NCI-H524 (cell line): Measurements from ENCODE around the gene NADK.
"Not testable (repeated sequence)": the region's sequence is repeated elsewhere in the genome, so short reads cannot be mapped to it uniquely, and the experiment has no call there.

Experiments
- DNase-seq, 2 experiments: peaks; one replicate each; lab custom pipeline; 2025; lab: John Stamatoyannopoulos, UW

NADK gene

GRCh38 chr1:1763657-1764621 lies 14.3 kb downstream of the NADK start:
- no peak for DNase-seq

- no peak for DNase-seq
Measured at GRCh38 chr1:1761504-1762376, 16.5 kb downstream of the NADK start.

GRCh38 chr1:1760715-1761114 lies 17.6 kb downstream of the NADK start:
- no peak for DNase-seq

GRCh38 chr1:1760345-1760650 lies 18.0 kb downstream of the NADK start:
- no peak for DNase-seq

- no peak for DNase-seq
Measured at GRCh38 chr1:1759456-1760344, 18.6 kb downstream of the NADK start.

GRCh38 chr1:1758692-1759455 lies 19.4 kb downstream of the NADK start:
- DNase-seq: no peak

GRCh38 chr1:1758059-1758621 lies 20.1 kb downstream of the NADK start:
- no peak for DNase-seq

- no peak for DNase-seq
Measured at GRCh38 chr1:1757422-1758058, 20.7 kb downstream of the NADK start.

DNA sequence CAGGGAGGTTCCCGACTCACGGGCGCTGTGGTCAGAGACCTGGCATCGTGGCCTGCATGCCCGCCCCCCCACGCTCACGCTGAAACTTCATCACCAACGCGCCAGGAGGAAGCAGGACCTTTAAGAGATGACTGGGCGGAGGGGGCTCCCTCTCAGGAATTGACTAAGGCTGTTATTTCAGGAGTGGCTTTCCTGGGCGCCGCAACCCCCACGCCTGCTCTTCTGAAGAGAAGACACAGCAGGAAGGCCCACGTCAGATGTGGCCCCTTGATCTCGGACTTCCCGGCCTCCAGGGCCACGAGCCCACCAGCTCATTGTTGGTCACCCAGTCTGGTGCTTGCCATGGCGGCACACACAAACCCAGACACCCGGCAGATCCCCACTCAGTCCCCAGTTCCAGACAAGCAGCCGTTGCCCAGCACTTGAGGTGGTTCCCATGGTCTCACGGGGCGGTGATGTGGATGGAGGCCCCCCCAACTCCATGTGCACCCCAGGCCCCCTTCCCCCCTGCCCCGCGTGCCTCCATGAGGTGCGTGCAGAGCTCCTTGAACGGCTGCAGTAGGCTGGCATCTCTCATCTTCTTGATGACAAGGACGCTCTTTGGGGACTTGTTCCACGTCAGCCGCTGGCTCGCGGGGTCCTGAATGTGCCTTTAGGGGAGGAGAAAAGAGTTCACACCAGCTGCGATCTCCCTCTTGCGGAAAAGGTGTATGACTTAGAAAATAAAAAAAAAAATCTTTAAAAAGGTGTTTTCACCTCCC lies 21.4 kb downstream of the NADK start:
- no peak for DNase-seq

- DNase-seq: no peak
Measured at GRCh38 chr1:1755852-1756251, 22.4 kb downstream of the NADK start.

GRCh38 chr1:1755426-1755825 lies 22.8 kb downstream of the NADK start:
- DNase-seq: no peak

- DNase-seq: no peak
Measured at GRCh38 chr1:1754051-1754815, 24.0 kb downstream of the NADK start.

DNA sequence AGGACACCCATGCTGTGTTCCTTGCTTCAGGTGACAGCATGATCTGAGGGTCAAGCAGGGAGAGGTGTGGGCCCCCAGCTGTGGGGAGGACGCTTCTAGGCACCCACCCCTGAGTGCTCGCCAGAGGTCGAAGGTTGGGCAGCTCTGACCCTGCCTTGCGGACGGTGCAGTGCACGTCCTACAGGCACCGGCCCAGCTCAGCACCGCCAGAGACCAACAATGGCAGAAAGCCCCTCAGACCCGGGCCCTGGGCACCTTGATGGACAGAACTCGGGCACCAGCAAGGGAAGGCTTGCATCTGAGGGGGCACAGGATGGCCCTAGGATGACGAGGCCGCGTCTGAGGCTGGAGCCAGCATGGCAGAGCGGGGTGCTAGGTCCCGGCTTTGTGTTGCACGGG lies 24.7 kb downstream of the NADK start:
- DNase-seq: no peak

GRCh38 chr1:1752636-1753606 lies 25.3 kb downstream of the NADK start:
- no peak for DNase-seq

- DNase-seq: no peak
Measured at GRCh38 chr1:1752190-1752589, 26.1 kb downstream of the NADK start.

DNA sequence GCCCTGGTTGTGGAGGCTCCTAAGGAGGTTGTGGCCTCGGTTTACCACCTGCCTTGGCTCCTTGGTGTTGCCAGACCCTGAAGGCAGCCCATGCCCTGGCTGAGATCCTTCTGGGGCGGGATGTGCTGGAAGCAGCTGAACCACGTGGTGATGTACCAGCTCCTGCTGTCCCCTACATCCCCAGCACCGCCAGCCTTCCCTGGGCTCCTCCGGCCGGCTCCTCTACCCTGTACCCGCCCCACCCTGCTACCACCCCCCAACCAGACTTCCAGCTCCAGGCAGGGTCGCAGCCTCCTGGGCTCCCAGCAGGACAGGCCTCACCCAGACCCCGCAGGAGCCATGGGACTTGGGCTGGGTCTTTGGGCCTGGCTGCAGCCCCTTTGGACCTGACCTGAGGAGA lies 28.3 kb downstream of the NADK start:
- DNase-seq: not testable (repeated sequence)

DNA sequence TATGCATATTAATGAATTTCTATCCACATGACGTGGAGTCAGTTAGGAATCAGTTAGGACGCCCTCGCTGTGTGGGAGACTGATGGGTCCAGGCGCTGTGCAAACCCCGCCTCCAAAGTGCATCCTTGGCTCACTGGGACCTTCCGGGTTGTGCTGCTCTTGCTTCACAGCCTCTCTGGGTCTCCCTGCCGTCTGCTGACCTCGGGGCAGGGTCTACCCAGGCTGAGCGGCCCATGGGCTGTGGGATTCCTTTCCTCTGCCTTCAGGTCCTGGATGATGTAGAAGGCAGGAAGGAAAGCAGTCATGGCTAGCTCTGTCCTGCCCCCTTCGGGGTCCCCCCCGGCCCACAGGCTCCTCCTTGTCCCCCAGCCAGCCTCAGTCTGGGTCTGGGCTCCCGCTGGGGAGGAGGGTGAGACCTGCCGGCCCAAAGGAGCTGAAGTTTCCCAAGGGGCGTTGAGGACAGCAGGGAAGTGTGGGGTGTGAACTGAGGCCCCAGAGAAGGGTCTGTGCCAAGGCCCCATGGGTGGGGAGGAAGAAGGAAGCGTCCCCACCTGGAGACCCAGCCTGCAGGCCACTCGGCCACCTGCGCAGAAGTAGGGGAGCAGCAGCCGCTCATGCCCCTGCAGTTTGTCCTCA lies 29.5 kb downstream of the NADK start:
- no peak for DNase-seq
